PC-3 (cell line): ENCODE data around the gene JPH4. TPM values are rescaled to one million over a fixed set of nuclear protein-coding genes. Genes with fewer than 3 reads are reported as not detected.

ENCODE experiments used
- ATAC-seq: fragments of 200-7000 bp; cut with Tn5 transposase; 2 replicates; pipeline ENCODE4 v1.9.1; 2020; ENCODE audit warnings: mild to moderate bottlenecking, moderate library complexity
- BruUV-seq: library from RNA; stranded (reverse); fragments of 400-500 nt; replicated peaks from 2 replicates; lab custom pipeline; 2021; lab: Mats Ljungman, UMichigan
- CTCF ChIA-PET: fragments of 300-600 bp; sonication (Branson Sonifier 250); formaldehyde crosslinking; loops from one replicate; lab custom pipeline; 2022; ENCODE audit warnings: antibody characterized with exemption; lab: Charles Lee
- POLR2A ChIA-PET: fragments of 300-600 bp; sonication (Branson Sonifier 250); formaldehyde crosslinking; loops from one replicate; lab custom pipeline; 2022; ENCODE audit warnings: antibody characterized with exemption; ENCODE audit not compliant: unreplicated experiment; lab: Charles Lee
- DNase-seq: peaks from one replicate; pipeline ENCODE4 v3.0.0-alpha.2; 2015
- H2AFZ ChIP-seq: fragments of 300-600 bp; sonication (generic); 2 replicates; pipeline ENCODE4 v1.6.0; 2016; ENCODE audit warnings: antibody characterized with exemption, low read length
- H3F3A ChIP-seq: fragments of 300-600 bp; sonication (generic); one replicate; pipeline ENCODE4 v1.6.0; 2017; ENCODE audit warnings: antibody characterized with exemption, low read length, control low read depth, mild to moderate bottlenecking; ENCODE audit not compliant: unreplicated experiment
- H3K27ac ChIP-seq: fragments of 300-600 bp; sonication (generic); 2 replicates; pipeline ENCODE4 v1.5.1; 2016; ENCODE audit warnings: mild to moderate bottlenecking, low read length
- H3K27me3 ChIP-seq: fragments of 300-600 bp; sonication (generic); 2 replicates; pipeline ENCODE4 v1.6.1; 2016; ENCODE audit warnings: low read length, mixed read lengths
- H3K36me3 ChIP-seq: fragments of 300-600 bp; sonication (generic); 2 replicates; pipeline ENCODE4 v1.6.1; 2016; ENCODE audit warnings: low read depth, mixed run types, low read length, mixed read lengths
- H3K4me1 ChIP-seq: fragments of 300-600 bp; sonication (generic); 2 replicates; pipeline ENCODE4 v1.5.1; 2016; ENCODE audit warnings: low read length; ENCODE audit not compliant: insufficient read depth
- H3K4me2 ChIP-seq: fragments of 300-600 bp; sonication (generic); 2 replicates; pipeline ENCODE4 v1.6.0; 2016; ENCODE audit warnings: low read length
- H3K4me3 ChIP-seq: fragments of 300-600 bp; sonication (generic); 2 replicates; pipeline ENCODE4 v1.5.1; 2016; ENCODE audit warnings: mild to moderate bottlenecking, low read length, mixed read lengths
- H3K79me2 ChIP-seq: fragments of 300-600 bp; sonication (generic); 2 replicates; pipeline ENCODE4 v1.6.1; 2017; ENCODE audit warnings: low read length, mixed read lengths
- H3K9ac ChIP-seq: fragments of 300-600 bp; sonication (generic); 2 replicates; pipeline ENCODE4 v1.6.0; 2016; ENCODE audit warnings: mild to moderate bottlenecking, low read length
- H3K9me2 ChIP-seq: fragments of 300-600 bp; sonication (generic); replicated peaks from 2 replicates; pipeline ENCODE4 v1.6.1; 2016; ENCODE audit warnings: mixed run types, low read length, mixed read lengths
- H3K9me3 ChIP-seq: fragments of 300-600 bp; sonication (generic); 2 replicates; pipeline ENCODE4 v1.6.1; 2016; ENCODE audit warnings: low read length, mixed read lengths
- H4K20me1 ChIP-seq: fragments of 300-600 bp; sonication (generic); 2 replicates; pipeline ENCODE4 v1.6.1; 2016; ENCODE audit warnings: low read length, mixed read lengths
- CTCF ChIP-seq: fragments of 300-600 bp; sonication (generic); conservative IDR thresholded peaks from 2 replicates; pipeline ENCODE4 v1.5.1; 2017; ENCODE audit warnings: antibody characterized with exemption, low read depth, mild to moderate bottlenecking, low read length
- EZH2 ChIP-seq: fragments of 300-600 bp; sonication (generic); IDR thresholded peaks from one replicate; pipeline ENCODE4 v1.6.1; 2017; ENCODE audit warnings: antibody characterized with exemption, mild to moderate bottlenecking, low read length; ENCODE audit not compliant: unreplicated experiment
- EZH2phosphoT487 ChIP-seq: fragments of 300-600 bp; sonication (generic); IDR thresholded peaks from 2 replicates; pipeline ENCODE4 v1.6.1; 2018; ENCODE audit warnings: mild to moderate bottlenecking, antibody characterized with exemption, low read length, borderline replicate concordance
- intact Hi-C: fragments of 100-400 bp; cut with micrococcal nuclease; formaldehyde crosslinking; loops from 2 replicates; pipeline ENCODE4 v1.9.0; 2023
- total RNA-seq: library from RNA; depleted of rRNA; stranded (reverse); fragments of >200 nt; gene quantifications from 2 replicates; pipeline ENCODE4 v1.2.3, GENCODE V29; 2014

Gene JPH4
- total RNA-seq, 1 experiment from 2014 or later, result not detected

- no peaks in the 10 kb centered on the region for H3F3A ChIP-seq
- H3K4me1 ChIP-seq, result peaks cover 28% of the 10 kb centered on the region
- no peaks in the 10 kb centered on the region for H4K20me1 ChIP-seq
- H3K79me2 ChIP-seq, result peaks cover 9% of the 10 kb centered on the region; the same call in 1 of the 2 replicates
- H3K4me2 ChIP-seq, result no peak overlapping the region
- H3K27me3 ChIP-seq, result no peaks in the 10 kb centered on the region
- BruUV-seq, result no TSS peak
- H3K9me2 ChIP-seq, result no peaks in the 10 kb centered on the region
- H3K9ac ChIP-seq, result no peak overlapping the region
- ChIA-PET CTCF (no interaction called here), POLR2A (no interaction called here)
- no peaks in the 10 kb centered on the region for H3K9me3 ChIP-seq
- DNase-seq (no peak), ATAC-seq (no peak)
- TF ChIP-seq EZH2, result no peak
- no peak for TF ChIP-seq CTCF
- TF ChIP-seq EZH2phosphoT487, result no peak
- no peak overlapping the region for H2AFZ ChIP-seq
- intact Hi-C loops, result no loop called here
- no peak overlapping the region for H3K27ac ChIP-seq
- H3K4me3 ChIP-seq, result no peak overlapping the region
- H3K36me3 ChIP-seq, result peaks cover 8% of the 10 kb centered on the region
These were observed 14.3 kb downstream of the JPH4 start for GRCh38 chr14:23564181-23564812.

- DNase-seq (no peak), ATAC-seq (no peak)
- no TSS peak for BruUV-seq
- Histone ChIP-seq H3K9me3 (no peaks in the 10 kb centered on the region), H3K27me3 (no peaks in the 10 kb centered on the region), H2AFZ (no peak overlapping the region), H3K4me2 (no peak overlapping the region), H3K4me3 (no peak overlapping the region), H3F3A (no peaks in the 10 kb centered on the region), H4K20me1 (no peaks in the 10 kb centered on the region), H3K9ac (no peak overlapping the region), H3K9me2 (no peaks in the 10 kb centered on the region), H3K36me3 (peaks cover 12% of the 10 kb centered on the region), H3K27ac (no peak overlapping the region), H3K4me1 (peaks cover 27% of the 10 kb centered on the region), H3K79me2 (peaks cover 11% of the 10 kb centered on the region)
- CTCF ChIA-PET, result no interaction called here
- POLR2A ChIA-PET, result no interaction called here
- intact Hi-C loops, result no loop called here
- TF ChIP-seq EZH2 (no peak), CTCF (no peak), EZH2phosphoT487 (no peak)
These were observed 15.0 kb downstream of the JPH4 start for GRCh38 chr14:23563473-23564180.
